Liver (tissue), 3 donors: Measurements from ENCODE around the gene HPD.

Experiments
- EGR1 ChIP-seq, 2 donors: IDR thresholded peaks; 2 replicates each; pipeline ENCODE4 v1.6.1; 2016 to 2018; ENCODE audit warnings: antibody characterized with exemption in 2 of 2, low read depth in 2 of 2
- GABPA ChIP-seq, 2 donors: IDR thresholded peaks in 1 of 2; conservative IDR thresholded peaks in 1 of 2; 2 replicates each; pipeline ENCODE4 v1.6.1; 2016; ENCODE audit warnings: antibody characterized with exemption in 2 of 2, mild to moderate bottlenecking in 1 of 2, moderate library complexity in 1 of 2
- HNF4A ChIP-seq, 2 donors: conservative IDR thresholded peaks; 2 replicates each; pipeline ENCODE4 v1.6.1; 2016; ENCODE audit warnings: antibody characterized with exemption in 2 of 2, mild to moderate bottlenecking in 2 of 2
- HNF4G ChIP-seq: IDR thresholded peaks from 2 replicates; pipeline ENCODE4 v1.6.1; 2016; ENCODE audit warnings: antibody characterized with exemption
- NR2F2 ChIP-seq: IDR thresholded peaks from 2 replicates; pipeline ENCODE4 v1.6.1; 2016; ENCODE audit warnings: antibody characterized with exemption
- RAD21 ChIP-seq, 2 donors: IDR thresholded peaks; 2 replicates each; pipeline ENCODE4 v1.6.1; 2016; ENCODE audit warnings: antibody characterized with exemption in 2 of 2, mild to moderate bottlenecking in 2 of 2
- RXRA ChIP-seq, 2 donors: IDR thresholded peaks; 2 replicates each; pipeline ENCODE4 v1.6.1; 2017 to 2018; ENCODE audit warnings: antibody characterized with exemption in 2 of 2, mild to moderate bottlenecking in 1 of 2
- SP1 ChIP-seq: IDR thresholded peaks from 2 replicates; pipeline ENCODE4 v1.6.1; 2018; ENCODE audit warnings: antibody characterized with exemption, mild to moderate bottlenecking
- TAF1 ChIP-seq: conservative IDR thresholded peaks from 2 replicates; pipeline ENCODE4 v1.6.1; 2016; ENCODE audit warnings: antibody characterized with exemption, mild to moderate bottlenecking
- YY1 ChIP-seq: IDR thresholded peaks from 2 replicates; pipeline ENCODE4 v1.6.1; 2016; ENCODE audit warnings: antibody characterized with exemption, mild to moderate bottlenecking
- TF ChIP-seq, protein P1 (sequence below): fragments of 150-350 bp; IDR thresholded peaks from 2 replicates; pipeline ENCODE4 v1.5.1; 2017; ENCODE audit warnings: improper control_type of control experiment, low read depth, low read length; ENCODE audit not compliant: missing input control
- TF ChIP-seq, protein P2 (sequence below): IDR thresholded peaks from 2 replicates; pipeline ENCODE4 v1.6.1; 2016; ENCODE audit warnings: antibody characterized with exemption
- TF ChIP-seq, protein P3 (sequence below): IDR thresholded peaks from 2 replicates; pipeline ENCODE4 v1.6.1; 2016; ENCODE audit warnings: antibody characterized with exemption
- TF ChIP-seq, protein P4 (sequence below): IDR thresholded peaks from 2 replicates; pipeline ENCODE4 v1.6.1; 2016; ENCODE audit warnings: antibody characterized with exemption, mild to moderate bottlenecking
- donor health status: healthy.
- donor health status: healthy.

- TF ChIP-seq, protein P1, sequence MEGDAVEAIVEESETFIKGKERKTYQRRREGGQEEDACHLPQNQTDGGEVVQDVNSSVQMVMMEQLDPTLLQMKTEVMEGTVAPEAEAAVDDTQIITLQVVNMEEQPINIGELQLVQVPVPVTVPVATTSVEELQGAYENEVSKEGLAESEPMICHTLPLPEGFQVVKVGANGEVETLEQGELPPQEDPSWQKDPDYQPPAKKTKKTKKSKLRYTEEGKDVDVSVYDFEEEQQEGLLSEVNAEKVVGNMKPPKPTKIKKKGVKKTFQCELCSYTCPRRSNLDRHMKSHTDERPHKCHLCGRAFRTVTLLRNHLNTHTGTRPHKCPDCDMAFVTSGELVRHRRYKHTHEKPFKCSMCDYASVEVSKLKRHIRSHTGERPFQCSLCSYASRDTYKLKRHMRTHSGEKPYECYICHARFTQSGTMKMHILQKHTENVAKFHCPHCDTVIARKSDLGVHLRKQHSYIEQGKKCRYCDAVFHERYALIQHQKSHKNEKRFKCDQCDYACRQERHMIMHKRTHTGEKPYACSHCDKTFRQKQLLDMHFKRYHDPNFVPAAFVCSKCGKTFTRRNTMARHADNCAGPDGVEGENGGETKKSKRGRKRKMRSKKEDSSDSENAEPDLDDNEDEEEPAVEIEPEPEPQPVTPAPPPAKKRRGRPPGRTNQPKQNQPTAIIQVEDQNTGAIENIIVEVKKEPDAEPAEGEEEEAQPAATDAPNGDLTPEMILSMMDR = no peak
- TF ChIP-seq TAF1 (no peak), SP1 (no peak), HNF4A (conservative IDR thresholded peaks at IDR 0.05) (no peak), YY1 (no peak), RAD21 (IDR thresholded peaks at IDR 0.05) (no peak), GABPA (IDR thresholded peaks at IDR 0.05 in 1 of 2, conservative IDR thresholded peaks at IDR 0.05 in 1 of 2) (no peak), RXRA (IDR thresholded peaks at IDR 0.05) (no peak), NR2F2 (no peak), EGR1 (IDR thresholded peaks at IDR 0.05; ENCODE audit: low read depth in 2 of 2) (no peak), HNF4G (no peak)
- TF ChIP-seq, protein P2, sequence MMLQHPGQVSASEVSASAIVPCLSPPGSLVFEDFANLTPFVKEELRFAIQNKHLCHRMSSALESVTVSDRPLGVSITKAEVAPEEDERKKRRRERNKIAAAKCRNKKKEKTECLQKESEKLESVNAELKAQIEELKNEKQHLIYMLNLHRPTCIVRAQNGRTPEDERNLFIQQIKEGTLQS = no peak
- TF ChIP-seq, protein P3, sequence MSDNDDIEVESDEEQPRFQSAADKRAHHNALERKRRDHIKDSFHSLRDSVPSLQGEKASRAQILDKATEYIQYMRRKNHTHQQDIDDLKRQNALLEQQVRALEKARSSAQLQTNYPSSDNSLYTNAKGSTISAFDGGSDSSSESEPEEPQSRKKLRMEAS = no peak
- TF ChIP-seq, protein P4, sequence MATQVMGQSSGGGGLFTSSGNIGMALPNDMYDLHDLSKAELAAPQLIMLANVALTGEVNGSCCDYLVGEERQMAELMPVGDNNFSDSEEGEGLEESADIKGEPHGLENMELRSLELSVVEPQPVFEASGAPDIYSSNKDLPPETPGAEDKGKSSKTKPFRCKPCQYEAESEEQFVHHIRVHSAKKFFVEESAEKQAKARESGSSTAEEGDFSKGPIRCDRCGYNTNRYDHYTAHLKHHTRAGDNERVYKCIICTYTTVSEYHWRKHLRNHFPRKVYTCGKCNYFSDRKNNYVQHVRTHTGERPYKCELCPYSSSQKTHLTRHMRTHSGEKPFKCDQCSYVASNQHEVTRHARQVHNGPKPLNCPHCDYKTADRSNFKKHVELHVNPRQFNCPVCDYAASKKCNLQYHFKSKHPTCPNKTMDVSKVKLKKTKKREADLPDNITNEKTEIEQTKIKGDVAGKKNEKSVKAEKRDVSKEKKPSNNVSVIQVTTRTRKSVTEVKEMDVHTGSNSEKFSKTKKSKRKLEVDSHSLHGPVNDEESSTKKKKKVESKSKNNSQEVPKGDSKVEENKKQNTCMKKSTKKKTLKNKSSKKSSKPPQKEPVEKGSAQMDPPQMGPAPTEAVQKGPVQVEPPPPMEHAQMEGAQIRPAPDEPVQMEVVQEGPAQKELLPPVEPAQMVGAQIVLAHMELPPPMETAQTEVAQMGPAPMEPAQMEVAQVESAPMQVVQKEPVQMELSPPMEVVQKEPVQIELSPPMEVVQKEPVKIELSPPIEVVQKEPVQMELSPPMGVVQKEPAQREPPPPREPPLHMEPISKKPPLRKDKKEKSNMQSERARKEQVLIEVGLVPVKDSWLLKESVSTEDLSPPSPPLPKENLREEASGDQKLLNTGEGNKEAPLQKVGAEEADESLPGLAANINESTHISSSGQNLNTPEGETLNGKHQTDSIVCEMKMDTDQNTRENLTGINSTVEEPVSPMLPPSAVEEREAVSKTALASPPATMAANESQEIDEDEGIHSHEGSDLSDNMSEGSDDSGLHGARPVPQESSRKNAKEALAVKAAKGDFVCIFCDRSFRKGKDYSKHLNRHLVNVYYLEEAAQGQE = no peak
Observed at GRCh38 chr12:121809712-121810116, 48.9 kb downstream of the HPD start.
